BJ (cell line): ENCODE measurements around the gene MPV17L2. TPM values are rescaled to one million over a fixed set of nuclear protein-coding genes. Genes with fewer than 3 reads are reported as not detected.

Source experiments
- CTCF ChIA-PET: fragments of 350-600 bp; formaldehyde crosslinking; extraction: SDS; loops from one replicate; lab custom pipeline; 2021; ENCODE audit warnings: antibody characterized with exemption, inconsistent platforms; lab: Yijun Ruan, JAX
- POLR2A ChIA-PET: fragments of 300-600 bp; sonication (Branson Sonifier 250); formaldehyde crosslinking; extraction: SDS; loops from one replicate; lab custom pipeline; 2021; ENCODE audit warnings: antibody characterized with exemption; lab: Charles Lee
- DNase-seq: peaks from one replicate; pipeline ENCODE4 v3.0.0-alpha.2; 2011; ENCODE audit warnings: low read depth
- H3K27me3 ChIP-seq: 2 replicates; pipeline ENCODE4 v1.6.0; 2011; ENCODE audit warnings: low read length; ENCODE audit not compliant: control insufficient read depth, insufficient read depth
- H3K36me3 ChIP-seq: 2 replicates; pipeline ENCODE4 v1.5.1; 2011; ENCODE audit warnings: low read length; ENCODE audit not compliant: control insufficient read depth, insufficient read depth
- H3K4me3 ChIP-seq: 2 replicates; pipeline ENCODE4 v1.5.1; 2011; ENCODE audit warnings: low read depth, mild to moderate bottlenecking, control low read depth, low read length
- CTCF ChIP-seq: IDR thresholded peaks from 2 replicates; pipeline ENCODE4 v1.5.1; 2011; ENCODE audit warnings: low read depth, mild to moderate bottlenecking, control low read depth, inconsistent platforms, low read length, moderate library complexity; ENCODE audit not compliant: insufficient read depth
- polyA plus RNA-seq: library from polyadenylated mRNA; depleted of rRNA; stranded (reverse); fragments of >200 nt; gene quantifications from 2 replicates; pipeline ENCODE4 v1.2.3, GENCODE V29; 2011

Gene MPV17L2
- polyA plus RNA-seq, 1 experiment = 25.0 TPM

DNA sequence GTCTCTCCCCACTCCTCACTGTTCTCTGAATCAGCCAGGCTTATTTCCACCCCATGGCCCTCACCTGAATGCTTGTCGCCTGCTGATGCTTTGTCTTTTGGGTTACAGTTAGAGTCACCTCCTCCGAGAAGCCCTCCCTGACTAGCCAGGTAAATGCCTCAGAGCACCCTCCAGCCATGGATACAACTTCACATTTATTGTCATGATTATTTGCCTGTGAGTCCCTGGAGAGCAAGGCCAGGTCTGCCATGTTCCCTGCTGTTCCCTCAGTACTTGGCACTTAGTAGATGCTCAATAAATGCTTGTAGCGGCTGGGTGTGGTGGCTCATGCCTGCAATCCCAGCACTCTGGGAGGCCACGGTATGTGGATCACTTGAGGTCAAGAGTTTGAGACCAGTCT lies 36.9 kb downstream of the MPV17L2 start:
- ChIA-PET CTCF (interaction anchor here (1.3 kb wide), 1 partner anchor 22 kb away, joined by 12 read pairs; no protein-coding TSS in a partner anchor), POLR2A (no interaction called here)
- DNase-seq = no peak

DNA sequence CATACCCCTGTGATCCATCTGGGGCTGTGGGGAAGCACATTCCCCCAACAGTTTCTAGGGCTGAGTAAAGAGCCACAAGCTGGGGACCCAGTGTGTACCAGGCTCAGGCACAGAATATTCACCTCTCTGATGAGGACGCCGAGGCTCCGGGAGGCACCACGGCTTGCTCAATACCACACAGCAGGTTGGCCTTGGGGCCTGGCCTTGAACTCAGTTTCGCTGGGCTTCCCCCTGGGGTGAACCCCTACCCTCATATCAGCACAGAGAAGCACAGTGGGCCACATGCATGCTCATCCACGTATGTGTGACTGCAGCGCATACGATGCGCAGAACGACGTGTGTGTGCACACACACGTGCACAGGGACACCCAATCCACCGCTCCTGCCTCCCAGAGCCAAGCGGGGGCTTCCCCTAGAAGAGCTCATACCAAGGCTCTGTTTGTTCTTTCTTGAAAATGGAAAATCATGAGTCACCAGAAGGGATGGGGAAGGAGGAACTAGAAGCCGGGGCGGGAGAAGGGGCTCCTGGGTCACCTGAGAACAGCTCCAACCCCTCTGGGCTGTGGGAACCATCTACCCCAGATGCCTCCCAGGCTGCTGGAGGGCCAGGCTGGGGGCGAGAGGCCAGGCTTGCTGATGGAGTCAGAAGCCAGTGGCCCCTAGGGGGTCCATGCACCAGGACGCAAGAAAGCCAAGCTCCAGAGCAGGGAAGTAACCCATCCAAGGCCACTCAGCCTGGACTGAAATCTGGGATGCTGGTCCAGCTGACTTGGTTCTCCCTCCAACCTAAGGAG lies 38.1 kb downstream of the MPV17L2 start:
- no peaks in the 10 kb centered on the region for H3K36me3 ChIP-seq
- ChIA-PET CTCF (interaction anchor here (1.3 to 1.4 kb wide), 2 partner anchors 21 to 47 kb away, joined by 3 to 12 read pairs; no protein-coding TSS in a partner anchor), POLR2A (no interaction called here)
- peaks cover 8% of the 10 kb centered on the region for H3K27me3 ChIP-seq
- no peak for TF ChIP-seq CTCF
- no peak overlapping the region for H3K4me3 ChIP-seq
- DNase-seq = no peak

More for the DNA sequence above, 36.9 kb downstream of the MPV17L2 start:
- Histone ChIP-seq H3K27me3 (peaks cover 11% of the 10 kb centered on the region), H3K4me3 (no peak overlapping the region), H3K36me3 (no peaks in the 10 kb centered on the region)
- no peak for TF ChIP-seq CTCF

DNA sequence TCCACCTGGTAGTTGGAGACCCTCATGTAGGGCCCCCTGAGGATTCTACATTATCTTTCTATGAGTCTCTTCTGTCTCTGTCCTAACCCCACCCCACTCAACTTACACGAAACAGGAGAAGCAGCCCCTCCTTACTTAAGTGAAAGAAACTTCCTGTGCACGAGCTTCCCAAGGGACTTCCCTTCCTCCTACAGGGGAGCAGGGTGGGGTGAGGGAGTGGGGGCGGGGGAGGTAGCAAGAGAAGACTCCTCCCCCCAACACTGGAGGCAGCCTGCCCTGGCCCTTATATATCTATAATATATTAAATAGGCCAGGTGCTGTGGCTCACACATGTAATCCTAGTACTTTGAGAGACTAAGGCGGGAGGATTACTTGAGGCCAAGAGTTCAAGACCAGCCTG lies 38.8 kb downstream of the MPV17L2 start:
- Histone ChIP-seq H3K4me3 (no peak overlapping the region), H3K36me3 (no peaks in the 10 kb centered on the region), H3K27me3 (peaks cover 6% of the 10 kb centered on the region)
- DNase-seq = no peak
- POLR2A ChIA-PET = no interaction called here
- CTCF ChIA-PET = interaction anchor here (1.4 kb wide), 1 partner anchor 47 kb away, joined by 3 read pairs; no protein-coding TSS in a partner anchor
- TF ChIP-seq CTCF = no peak

DNA sequence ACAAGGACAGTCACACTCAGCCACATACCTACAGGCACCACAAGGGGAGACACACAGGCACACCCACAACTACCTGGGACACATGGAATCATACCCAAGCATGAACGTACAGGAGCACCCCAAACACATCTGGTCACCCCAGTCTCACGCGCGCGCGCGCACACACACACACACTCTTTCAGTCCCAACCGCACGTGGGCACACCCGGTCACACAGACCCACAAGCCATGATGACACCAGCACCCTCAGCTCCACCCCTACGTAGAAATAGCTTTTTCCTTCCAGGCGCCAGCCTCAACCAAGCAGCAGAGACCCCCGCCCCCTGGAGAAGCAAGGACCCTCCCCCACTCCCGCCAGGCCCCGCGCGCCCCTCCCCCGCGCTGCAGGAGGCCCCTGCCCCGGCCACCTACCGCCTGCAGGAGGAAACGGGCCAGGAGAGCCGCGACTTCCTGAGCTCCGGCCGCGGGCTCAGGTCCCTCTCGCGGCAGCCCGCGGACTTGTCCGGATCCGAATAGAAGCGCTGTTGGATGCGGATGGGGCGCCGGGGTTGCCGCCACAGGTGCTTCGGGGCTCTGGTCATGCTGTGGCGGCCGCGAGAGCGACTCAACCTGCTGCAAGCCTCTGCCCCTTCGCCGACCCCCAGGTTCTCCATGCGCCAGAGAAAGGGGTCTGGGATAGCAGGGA lies 39.7 kb downstream of the MPV17L2 start:
- H3K27me3 ChIP-seq = peaks cover 6% of the 10 kb centered on the region
- H3K36me3 ChIP-seq = no peaks in the 10 kb centered on the region
- POLR2A ChIA-PET = no interaction called here
- H3K4me3 ChIP-seq = no peak overlapping the region
- 0 out of 2 replicates have a peak, but pooled peaks have one; percentile 11 for TF ChIP-seq CTCF
- CTCF ChIA-PET = interaction anchor here (1.4 to 1.7 kb wide), 2 partner anchors 19 to 25 kb away, joined by 3 to 7 read pairs; no protein-coding TSS in a partner anchor
- DNase-seq = no peak
